BLaER1 treated with 17β-estradiol and CSF1 and Interleukin-3, amounts not matched to agents 10 nM and 100 nM (cell line): ENCODE measurements around the gene SEH1L.
"Not testable (repeated sequence)": the region's sequence is repeated elsewhere in the genome, so short reads cannot be mapped to it uniquely, and the experiment has no call there.

Experiments
- H3K27ac ChIP-seq, 11 experiments: shearing (Covaris generic); formaldehyde crosslinking; 2 replicates each; pipeline ENCODE4 v1.8.1; 2022
- H3K27me3 ChIP-seq, 11 experiments: shearing (Covaris generic); formaldehyde crosslinking; 2 replicates each; pipeline ENCODE4 v1.8.1; 2022
- H3K36me3 ChIP-seq, 11 experiments: shearing (Covaris generic); formaldehyde crosslinking; 2 replicates each; pipeline ENCODE4 v1.8.1; 2022
- H3K4me1 ChIP-seq, 10 experiments: shearing (Covaris generic); formaldehyde crosslinking; 2 replicates each; pipeline ENCODE4 v1.8.1; 2022
- H3K4me2 ChIP-seq, 11 experiments: shearing (Covaris generic); formaldehyde crosslinking; 2 replicates each; pipeline ENCODE4 v1.8.1; 2022
- H3K4me3 ChIP-seq, 10 experiments: shearing (Covaris generic); formaldehyde crosslinking; 2 replicates each; pipeline ENCODE4 v1.8.1; 2022
- H3K9ac ChIP-seq, 11 experiments: shearing (Covaris generic); formaldehyde crosslinking; 2 replicates each; pipeline ENCODE4 v1.8.1; 2022
- H3K9me3 ChIP-seq, 11 experiments: shearing (Covaris generic); formaldehyde crosslinking; replicated peaks in 1 of 11; 2 replicates each; pipeline ENCODE4 v1.8.1; 2022
- H4K20me1 ChIP-seq, 11 experiments: shearing (Covaris generic); formaldehyde crosslinking; 2 replicates each; pipeline ENCODE4 v1.8.1; 2022
- Cebpa-rat ChIP-seq, 11 experiments: shearing (Covaris generic); IDR thresholded peaks; 2 replicates each; pipeline ENCODE4 v1.8.1; 2022

Gene SEH1L

GRCh38 chr18:12947285-12948049 lies at the start of gene SEH1L:
Gene SEH1L, plus strand, starts transcription at chr18:12948011. Its CDS starts 111 bp downstream, at chr18:12948122.
- Histone ChIP-seq H3K4me1 (peaks cover 24 to 55% (median 37%) of the 10 kb centered on the region in 10 experiments), H3K4me3 (peak within 1 kb of the TSS; percentile 69 to 90 (median 79))

GRCh38 chr18:12901208-12901607 lies 46.6 kb upstream of the SEH1L start:
- not testable (repeated sequence) for H3K36me3 ChIP-seq, H4K20me1 ChIP-seq, H3K9me3 ChIP-seq, H3K9ac ChIP-seq, H3K4me2 ChIP-seq, H3K4me3 ChIP-seq, H3K27ac ChIP-seq
- Histone ChIP-seq H3K4me1 (peaks cover 0 to 10% (median 7%) of the 10 kb centered on the region in 10 experiments; a peak in 10 of 20 replicates), H3K27me3 (peaks cover 16 to 30% (median 23%) of the 10 kb centered on the region in 11 experiments)

More at GRCh38 chr18:12947285-12948049, at the start of gene SEH1L:
- Histone ChIP-seq H3K27ac (peak within 1 kb of the TSS; percentile 89 to 98 (median 93)), H3K36me3 (peaks cover 0 to 38% (median 31%) of the 10 kb centered on the region in 11 experiments; a peak in 19 of 22 replicates), H4K20me1 (peaks cover 0 to 19% (median 5%) of the 10 kb centered on the region in 11 experiments; a peak in 6 of 22 replicates), H3K9me3 (peaks cover 0 to 28% (median 17%) of the 10 kb centered on the region in 11 experiments; a peak in 17 of 22 replicates), H3K4me2 (peak within 1 kb of the TSS; percentile 82 to 97 (median 88)), H3K9ac (peak within 1 kb of the TSS; percentile 87 to 93 (median 91)), H3K27me3 (no peaks in the 10 kb centered on the region)
- no peak for TF ChIP-seq Cebpa-rat (IDR thresholded peaks at IDR 0.05)

GRCh38 chr18:12904012-12904516 lies 43.7 kb upstream of the SEH1L start:
- Histone ChIP-seq H3K27ac (no peak overlapping the region), H3K4me1 (peaks cover 0 to 10% (median 5%) of the 10 kb centered on the region in 10 experiments; a peak in 9 of 20 replicates), H3K36me3 (no peaks in the 10 kb centered on the region), H4K20me1 (no peaks in the 10 kb centered on the region), H3K27me3 (peaks cover 0 to 4% (median 0%) of the 10 kb centered on the region in 11 experiments; a peak in 6 of 22 replicates), H3K4me2 (peak overlapping the region in 7 of 11 experiments; percentile 2 to 58 (median 20); a peak in 7 of 22 replicates), H3K9ac (no peak overlapping the region; a peak in 1 of 22 replicates), H3K4me3 (no peak overlapping the region), H3K9me3 (no peaks in the 10 kb centered on the region)
- no peak for TF ChIP-seq Cebpa-rat (IDR thresholded peaks at IDR 0.05)

- Histone ChIP-seq H3K27ac (no peak overlapping the region), H3K9me3 (peaks cover 0 to 2% (median 1%) of the 10 kb centered on the region in 11 experiments; a peak in 9 of 22 replicates), H3K4me2 (no peak overlapping the region), H3K4me3 (no peak overlapping the region), H3K4me1 (peaks cover 0 to 15% (median 10%) of the 10 kb centered on the region in 10 experiments; a peak in 16 of 20 replicates), H3K27me3 (peaks cover 0 to 4% (median 2%) of the 10 kb centered on the region in 11 experiments; a peak in 3 of 22 replicates), H4K20me1 (no peaks in the 10 kb centered on the region), H3K9ac (no peak overlapping the region), H3K36me3 (no peaks in the 10 kb centered on the region)
- TF ChIP-seq Cebpa-rat (IDR thresholded peaks at IDR 0.05): no peak
Observed at GRCh38 chr18:12906119-12906518, 41.7 kb upstream of the SEH1L start.

GRCh38 chr18:12906773-12907172 lies 41.0 kb upstream of the SEH1L start:
- Histone ChIP-seq H3K27me3 (peaks cover 0 to 9% (median 3%) of the 10 kb centered on the region in 11 experiments; a peak in 3 of 22 replicates), H3K4me3 (no peak overlapping the region), H3K36me3 (0 out of 22 replicates have a peak, but pooled peaks cover 0 to 3% (median 0%) of the 10 kb centered on the region in 11 experiments), H3K9me3 (peaks cover 5 to 9% (median 8%) of the 10 kb centered on the region in 11 experiments), H3K9ac (no peak overlapping the region), H4K20me1 (no peaks in the 10 kb centered on the region), H3K4me2 (no peak overlapping the region), H3K27ac (no peak overlapping the region), H3K4me1 (peaks cover 0 to 20% (median 14%) of the 10 kb centered on the region in 10 experiments; a peak in 16 of 20 replicates)
- no peak for TF ChIP-seq Cebpa-rat (IDR thresholded peaks at IDR 0.05)

GRCh38 chr18:12907258-12907925 lies 40.4 kb upstream of the SEH1L start:
- Histone ChIP-seq H3K4me3 (no peak overlapping the region), H3K4me1 (peaks cover 0 to 20% (median 14%) of the 10 kb centered on the region in 10 experiments; a peak in 16 of 20 replicates), H3K4me2 (no peak overlapping the region), H3K27ac (no peak overlapping the region), H3K9me3 (peaks cover 11 to 15% (median 14%) of the 10 kb centered on the region in 11 experiments), H3K9ac (no peak overlapping the region), H4K20me1 (no peaks in the 10 kb centered on the region), H3K27me3 (peaks cover 0 to 9% (median 3%) of the 10 kb centered on the region in 11 experiments; a peak in 3 of 22 replicates), H3K36me3 (peaks cover 0 to 7% (median 0%) of the 10 kb centered on the region in 11 experiments; a peak in 2 of 22 replicates)
- no peak for TF ChIP-seq Cebpa-rat (IDR thresholded peaks at IDR 0.05)

- Histone ChIP-seq H3K36me3 (peaks cover 0 to 10% (median 0%) of the 10 kb centered on the region in 11 experiments; a peak in 3 of 22 replicates), H3K4me1 (peaks cover 0 to 18% (median 13%) of the 10 kb centered on the region in 10 experiments; a peak in 16 of 20 replicates), H3K9me3 (peaks cover 24 to 28% (median 27%) of the 10 kb centered on the region in 11 experiments), H3K27me3 (peaks cover 0 to 9% (median 3%) of the 10 kb centered on the region in 11 experiments; a peak in 3 of 22 replicates), H3K4me2 (no peak overlapping the region), H4K20me1 (no peaks in the 10 kb centered on the region), H3K9ac (no peak overlapping the region), H3K27ac (no peak overlapping the region), H3K4me3 (no peak overlapping the region)
- no peak for TF ChIP-seq Cebpa-rat (IDR thresholded peaks at IDR 0.05)
Observed at GRCh38 chr18:12908706-12909105, 39.1 kb upstream of the SEH1L start.
